ENCODE measurements around the gene CMTM8. TPM values are rescaled to one million over a fixed set of nuclear protein-coding genes. Genes with fewer than 3 reads are reported as not detected.

The CMTM8 gene
- total RNA-seq, 2 experiments from 2014 or later: 6.1 to 7.5 TPM

DNA sequence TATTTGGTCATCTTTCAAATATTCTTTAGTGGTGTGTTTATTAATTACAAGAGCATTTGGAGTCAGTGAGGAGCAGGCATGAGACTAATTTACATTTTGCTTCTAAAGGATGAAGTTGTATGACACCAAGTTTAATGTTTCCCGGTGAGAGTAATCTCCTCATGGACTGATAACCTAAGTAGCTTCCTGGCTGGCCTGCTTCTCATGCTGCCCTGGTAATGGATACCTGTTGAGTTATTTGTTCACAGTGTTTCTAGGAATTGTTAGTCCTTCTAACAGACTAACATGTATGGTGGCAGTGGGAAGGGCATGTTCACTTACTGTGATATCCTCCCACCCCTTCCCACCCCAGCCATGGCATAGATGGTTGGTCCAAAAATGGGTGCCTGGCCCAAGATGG, 83.8 kb downstream of the CMTM8 start:
- Histone ChIP-seq H3K36me3 (ENCODE audit: insufficient read depth, low read length) (no peaks in the 10 kb centered on the region), H3K4me1 (ENCODE audit: insufficient read depth, low read length) (no peaks in the 10 kb centered on the region), H3K4me3 (ENCODE audit: low read length) (no peak overlapping the region), H3K27ac (ENCODE audit: low read depth in 1 of 2, low read length in 2 of 2) (no peak overlapping the region), H3K27me3 (ENCODE audit: control insufficient read depth in 1 of 2, insufficient read depth in 2 of 2, low read length in 2 of 2) (no peaks in the 10 kb centered on the region), H3K9me3 (ENCODE audit: control insufficient read depth in 1 of 2, insufficient read depth in 1 of 2, low read length in 2 of 2) (no peaks in the 10 kb centered on the region)
- no peak overlapping the region for H3K27ac Mint-ChIP-seq
- DNase-seq: no peak
- no peaks in the 10 kb centered on the region for H3K9me3 Mint-ChIP-seq
- H3K4me3 Mint-ChIP-seq: no peak overlapping the region
- H3K27me3 Mint-ChIP-seq: no peaks in the 10 kb centered on the region
- ChIA-PET POLR2A (no interaction called here), CTCF (no interaction called here)
- ATAC-seq (ENCODE audit: poor library complexity): no peak
- TF ChIP-seq, protein P1, sequence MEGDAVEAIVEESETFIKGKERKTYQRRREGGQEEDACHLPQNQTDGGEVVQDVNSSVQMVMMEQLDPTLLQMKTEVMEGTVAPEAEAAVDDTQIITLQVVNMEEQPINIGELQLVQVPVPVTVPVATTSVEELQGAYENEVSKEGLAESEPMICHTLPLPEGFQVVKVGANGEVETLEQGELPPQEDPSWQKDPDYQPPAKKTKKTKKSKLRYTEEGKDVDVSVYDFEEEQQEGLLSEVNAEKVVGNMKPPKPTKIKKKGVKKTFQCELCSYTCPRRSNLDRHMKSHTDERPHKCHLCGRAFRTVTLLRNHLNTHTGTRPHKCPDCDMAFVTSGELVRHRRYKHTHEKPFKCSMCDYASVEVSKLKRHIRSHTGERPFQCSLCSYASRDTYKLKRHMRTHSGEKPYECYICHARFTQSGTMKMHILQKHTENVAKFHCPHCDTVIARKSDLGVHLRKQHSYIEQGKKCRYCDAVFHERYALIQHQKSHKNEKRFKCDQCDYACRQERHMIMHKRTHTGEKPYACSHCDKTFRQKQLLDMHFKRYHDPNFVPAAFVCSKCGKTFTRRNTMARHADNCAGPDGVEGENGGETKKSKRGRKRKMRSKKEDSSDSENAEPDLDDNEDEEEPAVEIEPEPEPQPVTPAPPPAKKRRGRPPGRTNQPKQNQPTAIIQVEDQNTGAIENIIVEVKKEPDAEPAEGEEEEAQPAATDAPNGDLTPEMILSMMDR (IDR thresholded peaks at IDR 0.05): no peak
- no peaks in the 10 kb centered on the region for H3K36me3 Mint-ChIP-seq (ENCODE audit: low read depth)
- intact Hi-C loops (cut with DNase I, micrococcal nuclease): no loop called here
- H3K4me1 Mint-ChIP-seq (ENCODE audit: low read depth): peaks cover 27% of the 10 kb centered on the region

DNA sequence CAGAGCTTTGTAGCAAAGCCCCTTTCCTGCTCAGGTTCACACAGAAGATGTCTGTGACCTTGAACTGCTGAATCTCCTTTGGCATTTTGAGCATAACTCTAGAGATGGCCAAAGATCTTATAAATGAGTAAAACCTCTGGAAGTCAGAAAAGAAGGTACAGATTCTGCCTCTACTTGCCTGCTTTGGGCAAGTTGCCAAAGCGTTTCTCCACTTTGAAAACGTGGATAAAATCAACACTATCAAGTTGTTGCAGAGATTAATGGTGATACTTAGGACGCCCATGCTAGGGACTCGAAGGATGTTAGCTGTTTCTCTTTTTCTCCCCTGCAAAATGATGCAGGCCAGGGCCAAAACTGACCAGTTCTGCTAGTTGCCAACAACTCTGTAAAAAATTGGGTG, 85.1 kb downstream of the CMTM8 start:
- ChIA-PET CTCF (interaction anchor here (1.2 kb wide), 1 partner anchor 27 kb away, joined by 3 read pairs; no protein-coding TSS in a partner anchor), POLR2A (interaction anchor here (0.7 to 1.7 kb wide), 2 partner anchors 20 to 38 kb away, joined by 3 to 5 read pairs; no protein-coding TSS in a partner anchor)
- H3K27ac Mint-ChIP-seq: no peak overlapping the region
- Histone ChIP-seq H3K36me3 (ENCODE audit: insufficient read depth, low read length) (no peaks in the 10 kb centered on the region), H3K27me3 (ENCODE audit: control insufficient read depth in 1 of 2, insufficient read depth in 2 of 2, low read length in 2 of 2) (no peaks in the 10 kb centered on the region), H3K4me3 (ENCODE audit: low read length) (no peak overlapping the region), H3K9me3 (ENCODE audit: control insufficient read depth in 1 of 2, insufficient read depth in 1 of 2, low read length in 2 of 2) (no peaks in the 10 kb centered on the region), H3K27ac (ENCODE audit: low read depth in 1 of 2, low read length in 2 of 2) (no peak overlapping the region), H3K4me1 (ENCODE audit: insufficient read depth, low read length) (no peaks in the 10 kb centered on the region)
- H3K4me1 Mint-ChIP-seq (ENCODE audit: low read depth): peaks cover 27% of the 10 kb centered on the region
- no peaks in the 10 kb centered on the region for H3K36me3 Mint-ChIP-seq (ENCODE audit: low read depth)
- H3K9me3 Mint-ChIP-seq: no peaks in the 10 kb centered on the region
- DNase-seq (no peak), ATAC-seq (ENCODE audit: poor library complexity) (no peak)
- H3K4me3 Mint-ChIP-seq: no peak overlapping the region
- H3K27me3 Mint-ChIP-seq: no peaks in the 10 kb centered on the region
- intact Hi-C loops (cut with DNase I, micrococcal nuclease): no loop called here
- TF ChIP-seq, protein P1 (IDR thresholded peaks at IDR 0.05): no peak

DNA sequence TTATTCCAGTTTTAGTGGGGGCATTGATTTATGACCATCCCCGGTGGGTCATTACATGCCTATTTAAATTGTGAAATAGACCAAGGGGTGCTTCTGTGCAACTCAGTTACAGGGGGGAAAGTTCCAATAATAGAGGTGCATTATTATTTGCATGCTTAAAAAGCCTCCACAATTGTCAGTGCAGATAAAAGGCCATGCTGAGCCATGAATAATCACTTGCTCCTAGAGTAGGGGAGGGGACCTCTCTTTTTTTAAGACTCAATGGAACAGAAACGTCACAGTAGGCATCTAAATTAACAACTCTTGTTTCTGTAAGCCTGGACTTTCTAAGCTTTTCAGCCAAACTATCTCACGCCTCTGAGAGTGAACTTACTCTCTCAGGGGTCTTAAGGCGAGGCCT, 86.7 kb downstream of the CMTM8 start:
- Histone ChIP-seq H3K27me3 (ENCODE audit: control insufficient read depth in 1 of 2, insufficient read depth in 2 of 2, low read length in 2 of 2) (no peaks in the 10 kb centered on the region), H3K4me1 (ENCODE audit: insufficient read depth, low read length) (no peaks in the 10 kb centered on the region), H3K9me3 (ENCODE audit: control insufficient read depth in 1 of 2, insufficient read depth in 1 of 2, low read length in 2 of 2) (no peaks in the 10 kb centered on the region), H3K4me3 (ENCODE audit: low read length) (no peak overlapping the region), H3K27ac (ENCODE audit: low read depth in 1 of 2, low read length in 2 of 2) (no peak overlapping the region), H3K36me3 (ENCODE audit: insufficient read depth, low read length) (no peaks in the 10 kb centered on the region)
- intact Hi-C loops (cut with DNase I, micrococcal nuclease): no loop called here
- POLR2A ChIA-PET: interaction anchor here (0.6 to 1.7 kb wide), 3 partner anchors 13 to 22 kb away, joined by 3 to 5 read pairs (median 3); no protein-coding TSS in a partner anchor
- no peak overlapping the region for H3K4me3 Mint-ChIP-seq
- no peak overlapping the region for H3K27ac Mint-ChIP-seq
- H3K4me1 Mint-ChIP-seq (ENCODE audit: low read depth): peaks cover 30% of the 10 kb centered on the region
- DNase-seq (no peak), ATAC-seq (ENCODE audit: poor library complexity) (no peak)
- H3K36me3 Mint-ChIP-seq (ENCODE audit: low read depth): no peaks in the 10 kb centered on the region
- no peaks in the 10 kb centered on the region for H3K9me3 Mint-ChIP-seq
- no peaks in the 10 kb centered on the region for H3K27me3 Mint-ChIP-seq
- CTCF ChIA-PET: interaction anchor here (1.6 kb wide), 1 partner anchor 9 kb away, joined by 5 read pairs; no protein-coding TSS in a partner anchor
- TF ChIP-seq, protein P1 (IDR thresholded peaks at IDR 0.05): no peak
